ENCODE data around the gene ZFYVE19.

Gene ZFYVE19

DNA sequence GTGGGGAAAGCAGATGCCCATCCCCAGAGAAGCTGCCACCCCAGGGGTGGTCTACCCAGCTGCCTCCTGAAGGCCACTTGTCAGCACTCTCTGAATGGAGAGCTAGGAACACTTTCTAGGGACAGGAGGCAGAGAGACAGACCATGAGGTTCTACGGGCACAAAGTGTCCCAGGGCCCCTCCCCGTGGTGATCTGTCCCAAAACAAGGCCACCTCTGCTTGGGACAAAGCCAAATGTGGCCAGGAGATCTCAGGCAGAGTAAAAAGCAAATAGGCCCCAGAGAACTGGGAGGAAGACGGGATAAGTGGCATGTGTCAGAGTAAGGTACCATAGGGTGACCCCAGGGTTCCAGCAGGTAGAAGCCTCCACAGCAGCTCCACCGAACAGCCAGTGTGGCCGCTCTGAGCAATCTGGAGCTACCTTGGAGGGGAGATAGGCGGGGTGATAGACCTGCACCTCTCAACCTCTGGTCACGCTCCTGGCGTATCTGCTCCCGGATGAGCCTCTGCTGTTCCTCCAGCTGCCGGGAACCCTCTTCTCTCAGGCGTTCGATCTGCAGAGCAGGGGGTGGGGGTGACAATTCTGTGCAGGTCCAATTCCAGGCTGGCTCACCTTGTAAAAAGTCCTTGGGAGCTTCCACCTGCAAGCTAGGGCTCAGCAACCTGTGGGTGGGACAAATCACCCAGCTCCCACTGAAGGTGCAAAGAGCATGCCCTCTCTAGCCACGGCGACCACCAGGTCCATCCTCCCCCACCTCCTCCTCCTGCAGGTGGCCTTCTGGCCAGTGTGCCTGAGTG lies 31.0 kb upstream of the ZFYVE19 start:
- no peak for DNase-seq (ENCODE audit: low read depth)

DNA sequence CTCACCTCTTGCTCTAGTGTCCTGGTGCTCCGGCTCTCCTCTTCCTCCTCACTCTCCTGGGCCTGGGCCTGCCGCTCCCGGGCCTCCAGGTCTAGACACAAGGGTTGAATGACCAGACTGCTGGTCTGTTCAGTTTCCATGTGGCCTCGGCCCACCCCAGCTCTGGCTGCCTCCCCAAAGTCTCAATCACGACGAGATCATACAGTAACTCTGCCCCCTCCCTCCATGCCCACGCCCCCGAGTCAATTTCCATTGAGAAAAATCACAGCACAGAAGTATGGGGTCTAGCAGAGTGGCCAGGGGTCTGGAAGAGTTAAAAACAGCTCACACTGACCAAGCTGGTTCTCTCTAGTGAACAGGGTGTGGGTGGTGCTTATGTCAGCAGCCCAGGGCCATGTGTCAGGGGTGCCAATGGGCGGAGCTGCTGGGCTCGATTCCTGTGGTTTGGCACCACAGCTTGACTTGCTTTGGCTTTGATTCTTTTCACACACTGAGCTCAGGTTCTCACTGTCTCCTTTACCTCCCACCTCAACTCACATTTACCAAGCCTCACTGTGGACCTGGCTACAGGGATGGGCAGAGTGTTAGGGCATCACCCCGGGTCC lies 30.2 kb upstream of the ZFYVE19 start:
- DNase-seq (ENCODE audit: low read depth) = no peak

DNA sequence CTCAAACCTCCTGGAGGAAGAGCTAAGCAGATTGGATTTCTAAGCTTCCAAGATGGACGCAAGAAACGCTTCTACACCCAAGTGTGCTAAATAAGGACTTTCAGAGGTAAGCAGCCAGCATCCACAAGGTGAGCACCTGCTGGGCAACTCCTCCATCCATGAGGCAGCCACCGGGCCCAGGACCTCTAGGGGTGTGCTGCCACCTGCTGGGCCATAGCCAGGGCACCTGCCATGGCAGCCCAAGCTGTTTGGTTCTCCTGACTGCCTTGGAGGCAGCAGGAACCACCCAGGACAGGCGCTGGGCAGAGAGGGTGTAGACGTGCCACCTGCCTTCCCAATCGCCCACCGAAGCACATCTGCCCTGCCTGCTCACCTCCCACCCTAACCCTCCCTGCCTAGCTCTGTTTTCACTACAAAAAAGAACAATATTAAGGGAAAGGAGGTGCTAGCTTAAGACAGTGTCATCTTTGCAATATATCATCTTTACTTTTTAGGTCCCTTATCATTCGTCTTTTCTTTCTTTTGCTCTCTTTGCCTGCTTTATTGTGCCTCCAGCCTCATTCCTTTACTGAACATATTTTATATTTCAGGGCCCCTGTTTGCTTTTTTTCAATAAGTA lies 24.2 kb upstream of the ZFYVE19 start:
- peak; percentile 71 for DNase-seq (ENCODE audit: low read depth)

DNA sequence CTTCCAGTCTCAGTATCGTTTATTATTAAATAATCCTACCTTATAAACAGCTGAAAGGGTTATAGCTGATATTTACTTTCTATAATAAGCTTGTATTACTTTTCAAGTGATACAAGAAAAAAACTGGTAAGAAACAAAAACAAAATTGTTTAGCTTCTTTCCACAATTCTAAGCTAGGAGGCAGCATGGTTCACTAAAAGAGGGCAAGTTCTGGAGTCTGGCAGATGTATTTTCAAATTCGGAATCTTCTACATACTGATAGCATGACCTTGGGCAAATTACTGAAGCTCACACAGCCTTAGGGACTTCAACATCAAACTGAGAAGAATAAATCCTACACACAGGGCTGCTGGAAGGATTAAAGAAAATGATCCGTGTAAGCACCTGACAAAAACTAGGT lies 21.7 kb upstream of the ZFYVE19 start:
- DNase-seq (ENCODE audit: low read depth) = no peak

DNA sequence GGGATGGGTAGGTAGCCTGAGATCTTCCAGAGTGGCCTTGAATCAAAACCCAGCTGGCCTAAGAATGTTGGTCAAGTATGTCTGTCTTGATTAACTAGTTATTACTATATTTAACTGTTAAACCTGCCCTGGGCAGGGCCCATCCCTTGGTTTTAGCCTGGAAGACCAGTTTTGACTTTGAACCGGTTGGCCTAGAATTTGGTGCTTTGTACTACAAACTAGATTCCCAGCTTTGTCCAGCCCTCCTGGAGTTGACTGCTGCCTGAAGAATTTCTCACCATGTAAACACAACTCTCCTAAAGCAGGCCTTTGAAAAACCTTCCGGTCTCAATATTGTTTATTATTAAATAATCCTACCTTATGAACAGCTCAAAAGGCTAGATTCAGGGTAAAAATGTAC lies 21.1 kb upstream of the ZFYVE19 start:
- no peak for DNase-seq (ENCODE audit: low read depth)

DNA sequence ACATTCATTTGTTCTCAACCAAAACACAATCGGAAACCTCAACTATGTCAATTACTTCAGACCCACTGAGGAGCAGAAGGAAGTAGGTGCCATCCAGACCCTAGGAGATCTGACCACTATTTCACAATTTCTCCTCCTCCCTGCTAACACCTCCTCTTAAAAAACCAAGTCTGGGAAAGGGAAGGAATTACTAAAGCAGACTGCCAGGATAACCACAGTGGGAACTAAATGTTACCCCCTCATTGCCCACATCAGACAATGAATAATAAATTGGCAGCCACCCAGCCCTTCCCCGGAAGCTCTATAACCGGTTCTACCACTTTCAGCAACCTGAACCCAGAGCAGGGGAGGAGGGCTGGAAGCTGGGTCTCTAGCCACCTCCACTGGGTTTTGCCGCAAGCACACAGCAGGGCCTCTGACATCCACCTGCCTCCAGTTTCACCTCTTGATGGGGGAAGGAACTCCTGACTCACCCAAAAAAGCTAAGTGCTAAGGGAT lies 19.5 kb upstream of the ZFYVE19 start:
- DNase-seq (ENCODE audit: low read depth) = peak; percentile 50

DNA sequence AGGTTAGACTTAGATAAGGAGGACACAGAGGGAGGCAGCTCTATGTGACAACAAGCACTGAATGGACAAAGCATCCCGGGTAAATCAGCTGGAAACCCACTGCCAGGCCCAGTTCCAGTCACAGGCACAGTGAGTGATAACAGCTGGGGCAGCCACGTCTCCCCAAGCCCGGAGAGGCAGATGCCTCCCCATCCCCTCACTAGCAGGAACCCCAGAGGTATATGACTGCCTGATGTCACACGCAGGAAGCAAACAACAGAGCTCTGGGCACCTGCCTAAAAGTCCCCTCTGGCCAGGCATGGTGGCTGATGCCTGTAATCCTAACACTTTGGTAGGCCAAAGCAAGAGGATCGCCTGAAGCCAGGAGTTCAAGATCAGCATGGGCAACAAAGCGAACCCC lies 18.9 kb upstream of the ZFYVE19 start:
- no peak for DNase-seq (ENCODE audit: low read depth)

DNA sequence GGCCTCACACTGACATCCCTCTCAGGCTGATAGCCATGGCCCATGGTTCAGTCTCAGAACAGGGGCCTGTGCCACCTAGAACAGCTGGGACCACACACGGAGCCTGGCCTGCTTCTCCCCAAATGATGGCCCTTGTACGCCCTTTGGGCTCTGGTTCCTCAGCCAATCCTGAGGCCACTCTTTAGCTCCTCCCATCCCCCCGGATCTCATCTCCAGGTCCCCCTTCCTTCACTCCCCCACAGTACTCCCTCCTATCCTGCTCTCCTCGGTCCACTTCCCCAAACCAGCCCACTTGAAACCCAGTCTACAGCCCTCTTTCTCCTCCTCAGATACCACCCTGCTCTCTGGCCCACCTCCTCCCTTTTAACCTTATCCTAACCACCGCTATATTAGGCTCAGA lies 17.8 kb upstream of the ZFYVE19 start:
- no peak for DNase-seq (ENCODE audit: low read depth)

DNA sequence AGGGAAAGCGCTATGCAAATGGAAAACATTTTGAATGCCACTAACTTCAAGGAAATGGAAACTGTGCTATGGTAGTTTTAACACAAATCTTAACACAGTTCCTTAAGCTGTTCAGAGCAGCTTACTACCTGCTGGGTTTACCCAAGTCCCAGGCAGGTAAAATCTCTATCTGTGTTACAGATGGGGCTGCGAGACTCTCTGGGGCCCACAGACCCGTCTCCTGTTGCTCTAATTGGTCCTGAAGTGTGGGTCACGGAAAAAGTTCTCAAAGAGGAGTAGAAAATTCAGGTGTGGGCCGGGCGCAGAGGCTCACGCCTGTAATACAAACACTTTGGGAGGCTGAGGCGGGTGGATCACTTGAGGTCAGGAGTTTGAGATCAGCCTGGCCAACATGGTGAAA lies 16.9 kb upstream of the ZFYVE19 start:
- no peak for DNase-seq (ENCODE audit: low read depth)

DNA sequence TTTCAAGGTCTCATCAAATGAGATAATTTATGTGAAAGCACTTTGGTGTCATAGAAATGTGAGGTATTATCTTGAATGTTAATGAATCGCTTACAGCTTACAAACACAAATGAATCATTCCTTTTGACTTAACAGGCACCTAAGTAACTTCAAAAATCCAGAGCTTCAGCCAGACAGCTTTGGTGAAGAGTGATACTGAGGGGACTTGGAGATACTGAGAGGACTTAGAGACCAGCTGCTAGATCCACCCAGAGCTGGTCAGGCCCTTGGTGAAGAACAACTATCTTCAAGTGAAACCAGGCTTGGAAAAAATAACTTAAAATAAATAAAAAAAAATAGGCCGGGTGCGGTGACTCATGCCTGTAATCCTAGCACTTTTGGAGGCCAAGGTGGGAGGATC lies 16.2 kb upstream of the ZFYVE19 start:
- DNase-seq (ENCODE audit: low read depth) = no peak

DNA sequence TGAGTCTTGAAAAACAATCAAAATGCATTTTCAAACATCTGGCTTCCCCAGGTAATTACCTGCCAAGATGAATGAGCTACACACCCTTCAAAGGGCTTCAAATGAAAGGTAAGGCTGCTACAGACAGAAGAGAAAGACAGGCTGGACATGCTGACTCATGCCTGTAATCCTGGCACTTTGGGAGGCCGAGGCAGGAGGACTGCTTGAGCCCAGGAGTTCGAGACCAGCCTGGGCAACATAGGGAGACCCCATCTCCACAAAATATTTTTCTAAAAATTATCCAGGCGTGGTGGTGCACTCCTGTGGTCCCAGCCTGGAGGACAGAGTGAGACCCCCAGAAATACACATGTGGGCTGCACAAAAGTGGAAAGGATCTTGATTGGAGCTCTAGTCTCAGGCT lies 14.5 kb upstream of the ZFYVE19 start:
- DNase-seq (ENCODE audit: low read depth) = no peak

DNA sequence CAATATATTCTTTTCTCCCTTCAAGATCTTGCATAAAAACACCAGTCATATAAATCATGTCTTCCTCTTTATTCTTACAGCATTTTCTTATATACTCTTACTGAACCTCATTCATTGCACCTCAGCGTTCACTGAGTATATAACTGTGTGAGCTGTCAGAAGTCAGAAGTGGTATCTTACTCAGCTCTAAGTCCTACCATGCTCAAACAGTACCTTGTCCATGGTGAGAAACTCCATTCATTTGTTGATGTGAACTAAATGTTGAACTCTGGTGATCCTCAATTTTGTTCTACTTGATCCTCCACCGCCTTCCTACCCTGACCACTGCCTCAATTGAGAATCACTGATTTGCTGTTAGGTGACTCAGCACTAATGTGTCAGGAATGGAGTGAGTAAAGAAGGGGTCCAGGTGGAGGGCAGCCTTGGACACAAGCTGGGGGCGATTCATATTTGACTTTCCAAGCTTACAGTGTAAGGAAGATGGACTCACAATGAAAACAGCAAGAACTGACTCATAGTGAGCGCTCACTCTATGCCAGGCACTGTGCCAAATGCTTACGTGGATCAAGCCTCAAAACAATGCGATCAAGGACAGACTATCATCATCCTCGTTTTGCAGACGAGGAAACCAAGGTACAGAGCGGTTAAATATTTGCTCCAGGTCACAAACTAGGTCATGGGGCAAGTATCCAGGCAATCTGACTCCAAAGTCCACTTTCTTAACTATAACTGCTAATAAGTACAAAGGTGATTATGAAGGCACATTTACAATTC lies 13.5 kb upstream of the ZFYVE19 start:
- no peak for DNase-seq (ENCODE audit: low read depth)

DNA sequence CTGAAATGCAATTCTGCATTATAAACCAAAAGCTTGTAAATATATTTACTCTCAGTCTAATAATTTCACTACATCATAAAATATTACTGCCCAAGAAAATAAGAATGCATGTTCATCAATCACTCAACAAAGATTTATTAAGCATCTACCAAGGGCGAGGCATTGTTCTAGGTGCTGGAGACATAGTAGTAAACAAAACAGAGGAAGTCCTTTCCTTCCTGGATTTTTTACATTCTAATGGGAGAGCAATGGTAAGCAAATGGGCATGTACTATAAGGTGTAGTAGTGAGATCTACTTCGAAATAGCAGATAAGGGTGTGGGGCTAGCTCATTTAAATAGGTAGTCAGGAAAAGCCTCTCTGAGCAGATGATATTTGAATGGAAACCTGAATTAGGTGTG lies 10.8 kb upstream of the ZFYVE19 start:
- DNase-seq (ENCODE audit: low read depth) = no peak

DNA sequence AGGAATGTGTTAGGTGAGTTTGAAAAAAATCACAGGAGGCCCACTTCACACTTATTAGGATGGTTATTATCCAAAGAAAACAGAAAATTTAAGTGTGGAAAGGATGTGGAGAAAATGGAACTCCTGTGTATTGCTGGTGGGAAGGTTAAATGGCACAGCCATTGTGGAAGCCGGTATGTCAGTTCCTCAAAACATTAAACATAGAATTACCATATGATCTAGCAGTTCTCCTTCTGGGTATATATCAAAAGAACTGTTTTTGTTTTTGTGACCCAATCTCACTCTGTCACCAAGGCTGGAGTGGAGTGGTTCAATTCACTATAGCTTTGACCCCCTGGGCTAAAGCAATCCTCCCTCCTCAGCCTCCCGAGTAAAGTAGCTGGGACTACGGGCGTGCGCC lies 10.4 kb upstream of the ZFYVE19 start:
- no peak for DNase-seq (ENCODE audit: low read depth)

DNA sequence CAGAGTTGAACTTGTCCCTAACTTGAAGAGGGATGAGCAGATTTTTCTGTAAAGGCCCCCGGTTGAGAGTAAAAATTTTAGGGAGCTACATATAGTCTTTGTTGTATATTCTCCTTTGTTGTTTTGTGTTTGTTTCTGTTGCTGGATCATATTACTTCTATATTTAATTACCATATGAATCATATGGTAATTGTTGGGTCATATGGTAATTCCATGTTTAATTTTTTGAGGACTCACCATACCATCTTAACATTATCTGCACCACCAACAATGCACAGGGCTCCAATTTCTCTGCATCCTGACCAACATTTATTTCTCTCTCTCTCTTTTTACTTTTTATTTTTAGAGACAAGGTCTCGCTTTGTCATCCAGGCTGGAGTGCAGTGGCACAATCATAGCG lies 7.4 kb upstream of the ZFYVE19 start:
- DNase-seq (ENCODE audit: low read depth) = no peak

DNA sequence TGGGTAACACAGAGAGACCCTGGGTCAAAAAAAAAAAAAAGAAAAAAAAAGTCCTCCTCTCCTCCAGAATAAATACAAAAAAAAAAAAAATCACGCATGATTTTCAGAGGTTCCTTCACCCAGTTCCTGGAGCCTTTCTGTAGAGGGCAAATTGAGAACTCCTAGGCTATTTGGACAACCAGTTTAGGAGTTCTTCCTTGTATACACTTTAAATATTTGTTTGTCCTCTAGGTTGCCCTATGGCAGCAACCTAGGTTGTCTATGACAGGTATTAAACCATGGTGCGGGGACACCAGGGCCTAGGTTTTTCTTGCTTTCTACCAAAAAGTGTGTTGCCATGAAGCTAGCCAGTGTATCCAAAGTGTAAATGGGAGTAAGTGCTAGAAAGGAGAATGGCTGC lies 3.8 kb upstream of the ZFYVE19 start:
- no peak for DNase-seq (ENCODE audit: low read depth)

DNA sequence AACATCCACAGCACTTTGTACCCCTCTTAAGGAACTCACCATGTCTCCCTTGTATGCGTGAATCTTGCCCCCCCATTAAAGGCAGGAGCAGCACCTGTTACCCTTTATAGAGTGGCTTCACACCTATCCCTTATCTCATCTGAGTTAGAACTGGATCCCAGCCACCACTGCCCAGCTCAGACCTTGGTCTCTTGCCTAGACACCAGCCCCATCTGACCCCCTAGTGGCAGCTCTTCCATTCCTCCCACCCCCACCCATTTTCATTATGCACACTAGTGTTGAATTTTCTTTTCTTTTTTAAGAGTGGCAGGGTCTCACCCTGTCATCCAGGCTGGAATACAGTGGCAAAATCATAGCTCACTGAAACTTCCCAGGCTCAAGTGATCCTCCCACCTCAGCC lies 3.2 kb upstream of the ZFYVE19 start:
- DNase-seq (ENCODE audit: low read depth) = no peak

DNA sequence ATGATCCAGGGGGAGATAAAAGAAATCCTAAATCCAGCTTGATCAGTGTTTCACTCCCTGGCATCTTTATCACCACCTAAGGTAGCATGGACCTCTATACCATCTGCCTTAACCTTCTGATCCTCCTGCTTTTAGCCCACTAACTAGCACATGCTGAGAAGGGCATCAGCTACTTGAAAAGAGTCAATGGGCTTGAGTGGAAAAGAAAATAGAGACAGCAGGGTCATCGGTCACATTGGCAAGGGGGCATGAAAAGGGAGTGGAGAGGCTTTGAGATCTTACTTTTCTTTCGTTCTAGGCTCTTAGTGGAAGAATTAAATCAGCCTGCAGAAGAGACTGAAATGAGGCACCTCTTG lies 239 bp upstream of the ZFYVE19 start:
- DNase-seq (ENCODE audit: low read depth) = no peak

DNA sequence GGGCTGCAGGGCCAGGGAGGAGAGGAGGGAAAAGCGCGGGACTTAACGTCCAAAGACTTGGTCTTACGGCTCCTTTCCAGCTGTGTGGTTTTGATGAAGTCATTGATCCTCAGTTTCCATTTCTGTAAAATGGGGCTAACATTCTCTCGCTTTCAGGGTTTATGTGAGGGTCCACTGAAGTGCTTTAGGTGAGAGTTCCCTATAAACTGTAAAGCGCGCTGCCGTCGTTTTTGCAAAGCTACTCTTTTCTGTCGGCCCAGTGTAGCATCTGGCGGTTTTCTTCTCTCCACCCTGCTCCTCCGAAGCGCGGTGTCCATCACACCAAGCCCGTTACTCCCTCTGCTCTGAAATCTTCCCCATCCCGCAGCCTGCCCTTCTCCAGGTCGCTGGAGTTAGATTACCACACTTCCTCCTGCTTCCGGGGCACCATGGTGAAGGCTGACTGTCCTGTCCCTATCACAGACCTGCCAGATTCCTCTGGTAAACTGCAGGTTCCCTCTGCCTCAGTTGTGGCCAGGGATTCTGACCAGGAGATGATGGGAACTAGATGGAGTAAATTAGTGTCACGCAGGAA lies 1.1 kb downstream of the ZFYVE19 start:
- no peak for DNase-seq (ENCODE audit: low read depth)

DNA sequence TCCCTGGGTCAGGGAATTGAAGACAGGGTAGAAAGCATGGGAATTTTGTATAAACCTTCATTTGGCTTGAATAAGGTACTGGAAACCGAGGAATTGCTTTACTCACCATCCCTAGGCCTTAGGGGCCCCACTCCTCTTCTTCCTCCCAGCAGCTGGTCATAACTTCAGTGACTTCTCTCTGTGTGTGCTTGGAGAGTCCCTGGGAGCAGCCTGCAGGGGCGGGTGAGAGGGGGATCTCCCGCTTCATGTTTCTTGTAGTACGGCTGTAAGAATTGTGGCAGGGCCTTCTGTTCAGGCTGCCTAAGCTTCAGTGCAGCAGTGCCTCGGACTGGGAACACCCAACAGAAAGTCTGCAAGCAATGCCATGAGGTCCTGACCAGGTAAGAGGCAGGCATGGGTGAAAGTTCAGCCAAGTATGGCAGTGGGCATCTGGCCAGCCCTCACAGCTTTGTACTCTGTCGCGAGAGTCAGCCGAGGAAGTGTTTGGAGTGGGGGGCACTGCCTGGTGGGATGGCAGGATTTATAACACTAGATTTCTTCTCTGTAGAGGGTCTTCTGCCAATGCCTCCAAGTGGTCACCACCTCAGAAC lies 2.1 kb downstream of the ZFYVE19 start:
- no peak for DNase-seq (ENCODE audit: low read depth)

DNA sequence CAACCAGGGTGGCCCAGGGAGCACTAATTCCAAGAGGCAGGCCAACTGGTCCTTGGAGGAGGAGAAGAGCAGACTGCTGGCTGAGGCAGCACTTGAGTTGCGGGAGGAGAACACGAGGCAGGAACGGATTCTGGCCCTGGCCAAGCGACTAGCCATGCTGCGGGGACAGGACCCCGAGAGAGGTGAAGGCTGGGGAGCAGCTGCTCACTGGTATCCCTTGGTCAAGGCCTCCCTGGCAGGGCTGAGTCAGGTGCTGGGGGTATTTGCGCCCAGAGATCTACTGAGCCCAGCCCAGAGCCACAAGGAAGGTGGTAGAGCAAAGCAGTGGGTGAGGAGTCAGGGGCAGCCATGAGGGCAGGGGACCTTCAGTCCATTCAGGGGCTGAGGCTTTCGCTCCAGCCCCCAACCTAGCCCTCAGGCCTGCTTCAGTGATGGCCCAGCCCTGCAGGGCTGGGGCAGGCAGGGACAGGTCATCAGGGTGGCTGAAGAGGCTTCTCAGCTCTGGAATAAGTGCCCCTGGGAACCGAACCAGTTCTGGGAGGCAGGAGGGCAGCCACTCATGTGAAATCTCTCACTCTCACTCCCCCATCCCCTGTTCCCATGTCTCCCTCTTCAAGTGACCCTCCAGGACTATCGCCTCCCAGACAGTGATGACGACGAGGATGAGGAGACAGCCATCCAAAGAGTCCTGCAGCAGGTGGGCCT lies 6.0 kb downstream of the ZFYVE19 start:
- no peak for DNase-seq (ENCODE audit: low read depth)

Measured in activated T-cell treated with anti-CD3 and anti-CD28 coated beads for 48 hours (primary cell).